BLaER1 (cell line): Measurements from ENCODE around the gene TCEANC2.

Experiments
- H3K27ac ChIP-seq: shearing (Covaris generic); formaldehyde crosslinking; 2 replicates; pipeline ENCODE4 v1.8.1; 2022
- H3K27me3 ChIP-seq: shearing (Covaris generic); formaldehyde crosslinking; 2 replicates; pipeline ENCODE4 v1.8.1; 2022
- H3K36me3 ChIP-seq: shearing (Covaris generic); formaldehyde crosslinking; 2 replicates; pipeline ENCODE4 v1.8.1; 2022
- H3K4me1 ChIP-seq: shearing (Covaris generic); formaldehyde crosslinking; 2 replicates; pipeline ENCODE4 v1.8.1; 2022
- H3K4me2 ChIP-seq: shearing (Covaris generic); formaldehyde crosslinking; 2 replicates; pipeline ENCODE4 v1.8.1; 2022
- H3K4me3 ChIP-seq: shearing (Covaris generic); formaldehyde crosslinking; 2 replicates; pipeline ENCODE4 v1.8.1; 2022
- H3K9ac ChIP-seq: shearing (Covaris generic); formaldehyde crosslinking; 2 replicates; pipeline ENCODE4 v1.8.1; 2022
- H3K9me3 ChIP-seq: shearing (Covaris generic); formaldehyde crosslinking; 2 replicates; pipeline ENCODE4 v1.8.1; 2022
- H4K20me1 ChIP-seq: shearing (Covaris generic); formaldehyde crosslinking; 2 replicates; pipeline ENCODE4 v1.8.1; 2022
- Cebpa-rat ChIP-seq: shearing (Covaris generic); IDR thresholded peaks from 2 replicates; pipeline ENCODE4 v1.8.1; 2022

Gene TCEANC2

GRCh38 chr1:54121482-54122134, 68.2 kb downstream of the TCEANC2 start:
- Histone ChIP-seq H3K4me3 (peak overlapping the region; percentile 33; the same call in 1 of the 2 replicates), H3K36me3 (no peaks in the 10 kb centered on the region), H3K9ac (no peak overlapping the region), H3K27ac (no peak overlapping the region), H3K4me2 (peak overlapping the region; percentile 60), H3K9me3 (no peaks in the 10 kb centered on the region), H3K4me1 (peaks cover 3% of the 10 kb centered on the region; the same call in 1 of the 2 replicates), H4K20me1 (no peaks in the 10 kb centered on the region), H3K27me3 (peaks cover 5% of the 10 kb centered on the region; the same call in 1 of the 2 replicates)
- TF ChIP-seq Cebpa-rat: no peak

GRCh38 chr1:54122135-54122751, 68.8 kb downstream of the TCEANC2 start:
- Histone ChIP-seq H3K27ac (no peak overlapping the region), H3K4me1 (peaks cover 3% of the 10 kb centered on the region; the same call in 1 of the 2 replicates), H3K27me3 (peaks cover 5% of the 10 kb centered on the region; the same call in 1 of the 2 replicates), H3K36me3 (no peaks in the 10 kb centered on the region), H3K4me2 (peak overlapping the region; percentile 60), H4K20me1 (no peaks in the 10 kb centered on the region), H3K4me3 (peak overlapping the region; percentile 33; the same call in 1 of the 2 replicates), H3K9me3 (no peaks in the 10 kb centered on the region), H3K9ac (no peak overlapping the region)
- no peak for TF ChIP-seq Cebpa-rat

GRCh38 chr1:54122992-54123391, 69.6 kb downstream of the TCEANC2 start:
- TF ChIP-seq Cebpa-rat: no peak
- H3K4me1 ChIP-seq: peaks cover 3% of the 10 kb centered on the region; the same call in 1 of the 2 replicates
- no peak overlapping the region for H3K9ac ChIP-seq
- H3K4me3 ChIP-seq: no peak overlapping the region
- H3K27ac ChIP-seq: no peak overlapping the region
- H3K36me3 ChIP-seq: no peaks in the 10 kb centered on the region
- peaks cover 5% of the 10 kb centered on the region; the same call in 1 of the 2 replicates for H3K27me3 ChIP-seq
- no peak overlapping the region for H3K4me2 ChIP-seq
- H4K20me1 ChIP-seq: no peaks in the 10 kb centered on the region
- H3K9me3 ChIP-seq: no peaks in the 10 kb centered on the region

- H4K20me1 ChIP-seq: no peaks in the 10 kb centered on the region
- no peaks in the 10 kb centered on the region for H3K36me3 ChIP-seq
- H3K4me2 ChIP-seq: no peak overlapping the region
- no peak overlapping the region for H3K27ac ChIP-seq
- H3K27me3 ChIP-seq: peaks cover 5% of the 10 kb centered on the region; the same call in 1 of the 2 replicates
- peaks cover 3% of the 10 kb centered on the region; the same call in 1 of the 2 replicates for H3K4me1 ChIP-seq
- H3K9ac ChIP-seq: no peak overlapping the region
- H3K9me3 ChIP-seq: no peaks in the 10 kb centered on the region
- H3K4me3 ChIP-seq: no peak overlapping the region
- TF ChIP-seq Cebpa-rat: no peak
These were observed 71.1 kb downstream of the TCEANC2 start for GRCh38 chr1:54124472-54124871.

- Histone ChIP-seq H3K36me3 (no peaks in the 10 kb centered on the region), H3K4me3 (no peak overlapping the region), H3K27ac (no peak overlapping the region), H3K9ac (no peak overlapping the region), H3K9me3 (no peaks in the 10 kb centered on the region), H3K4me2 (no peak overlapping the region), H3K27me3 (peaks cover 5% of the 10 kb centered on the region; the same call in 1 of the 2 replicates), H3K4me1 (peaks cover 3% of the 10 kb centered on the region; the same call in 1 of the 2 replicates), H4K20me1 (no peaks in the 10 kb centered on the region)
- no peak for TF ChIP-seq Cebpa-rat
These were observed 71.5 kb downstream of the TCEANC2 start for GRCh38 chr1:54124906-54125305.

GRCh38 chr1:54125386-54126070, 72.1 kb downstream of the TCEANC2 start:
- H3K27ac ChIP-seq: no peak overlapping the region
- no peak overlapping the region for H3K4me2 ChIP-seq
- no peaks in the 10 kb centered on the region for H3K9me3 ChIP-seq
- peaks cover 3% of the 10 kb centered on the region; the same call in 1 of the 2 replicates for H3K4me1 ChIP-seq
- no peaks in the 10 kb centered on the region for H4K20me1 ChIP-seq
- H3K4me3 ChIP-seq: no peak overlapping the region
- H3K36me3 ChIP-seq: no peaks in the 10 kb centered on the region
- H3K27me3 ChIP-seq: peaks cover 5% of the 10 kb centered on the region; the same call in 1 of the 2 replicates
- no peak overlapping the region for H3K9ac ChIP-seq
- no peak for TF ChIP-seq Cebpa-rat

GRCh38 chr1:54126271-54126815, 72.9 kb downstream of the TCEANC2 start:
- H4K20me1 ChIP-seq: no peaks in the 10 kb centered on the region
- H3K36me3 ChIP-seq: no peaks in the 10 kb centered on the region

GRCh38 chr1:54127594-54128300, 74.3 kb downstream of the TCEANC2 start:
- H3K4me2 ChIP-seq: no peak overlapping the region
- H3K27me3 ChIP-seq: no peaks in the 10 kb centered on the region
- no peak overlapping the region for H3K9ac ChIP-seq
- TF ChIP-seq Cebpa-rat: no peak
- H3K4me3 ChIP-seq: no peak overlapping the region
- no peaks in the 10 kb centered on the region for H3K4me1 ChIP-seq
- H3K36me3 ChIP-seq: no peaks in the 10 kb centered on the region
- no peaks in the 10 kb centered on the region for H4K20me1 ChIP-seq
- H3K27ac ChIP-seq: no peak overlapping the region
- no peaks in the 10 kb centered on the region for H3K9me3 ChIP-seq

More at GRCh38 chr1:54126271-54126815, 72.9 kb downstream of the TCEANC2 start:
- no peak overlapping the region for H3K9ac ChIP-seq
- TF ChIP-seq Cebpa-rat: no peak
- H3K27me3 ChIP-seq: peaks cover 5% of the 10 kb centered on the region; the same call in 1 of the 2 replicates
- H3K27ac ChIP-seq: no peak overlapping the region
- H3K4me1 ChIP-seq: peaks cover 1% of the 10 kb centered on the region; the same call in 1 of the 2 replicates
- H3K4me2 ChIP-seq: no peak overlapping the region
- no peak overlapping the region for H3K4me3 ChIP-seq
- no peaks in the 10 kb centered on the region for H3K9me3 ChIP-seq

GRCh38 chr1:54129858-54130257, 76.5 kb downstream of the TCEANC2 start:
- Histone ChIP-seq H3K36me3 (no peaks in the 10 kb centered on the region), H3K4me2 (no peak overlapping the region), H4K20me1 (no peaks in the 10 kb centered on the region), H3K9me3 (no peaks in the 10 kb centered on the region), H3K9ac (no peak overlapping the region), H3K27ac (no peak overlapping the region), H3K27me3 (no peaks in the 10 kb centered on the region), H3K4me1 (no peaks in the 10 kb centered on the region), H3K4me3 (no peak overlapping the region)
- TF ChIP-seq Cebpa-rat: no peak
